IMR-90 (cell line): Measurements from ENCODE around the gene ANKRD30A. TPM values are rescaled to one million over a fixed set of nuclear protein-coding genes. Genes with fewer than 3 reads are reported as not detected.

Experiments used
- ATAC-seq: fragments of 200-7000 bp; cut with Tn5 transposase; 2 replicates; pipeline ENCODE4 v1.9.1; 2020; ENCODE audit warnings: low read depth, mild to moderate bottlenecking, moderate library complexity
- Bru-seq: library from RNA; stranded (reverse); fragments of 400-500 nt; gene quantifications from one replicate; lab custom pipeline; 2021; lab: Mats Ljungman, UMichigan
- BruChase-seq, 2 experiments: library from RNA; stranded (reverse); fragments of 400-500 nt; gene quantifications; one replicate each; lab custom pipeline; 2021; lab: Mats Ljungman, UMichigan
- BruUV-seq: library from RNA; stranded (reverse); fragments of 400-500 nt; replicated peaks from 2 replicates; lab custom pipeline; 2021; lab: Mats Ljungman, UMichigan
- CTCF ChIA-PET: fragments of 300-600 bp; formaldehyde crosslinking; extraction: SDS; loops from one replicate; lab custom pipeline; 2021; ENCODE audit warnings: antibody characterized with exemption; lab: Yijun Ruan, JAX
- POLR2A ChIA-PET: fragments of 300-600 bp; sonication (Branson Sonifier 250); formaldehyde crosslinking; loops from one replicate; lab custom pipeline; 2022; ENCODE audit warnings: antibody characterized with exemption; ENCODE audit not compliant: unreplicated experiment; lab: Charles Lee
- DNase-seq: peaks from one replicate; pipeline ENCODE4 v3.0.0; 2013
- H2AFZ ChIP-seq: replicated peaks from 2 replicates; pipeline ENCODE3; 2013; ENCODE audit warnings: low read length, mild to moderate bottlenecking; ENCODE audit not compliant: poor library complexity
- H2AK5ac ChIP-seq: 2 replicates; pipeline ENCODE4 v1.6.1; 2013; ENCODE audit warnings: low read depth, low read length, inconsistent platforms
- H2AK9ac ChIP-seq: replicated peaks from 2 replicates; pipeline ENCODE3; 2013; ENCODE audit warnings: mild to moderate bottlenecking, low read depth, low read length, moderate library complexity; ENCODE audit not compliant: poor library complexity
- H2BK120ac ChIP-seq: 2 replicates; pipeline ENCODE4 v1.6.1; 2013; ENCODE audit warnings: low read depth, low read length, inconsistent platforms
- H2BK15ac ChIP-seq: 3 replicates; pipeline ENCODE4 v1.6.1; 2013; ENCODE audit warnings: low read depth, low read length, inconsistent platforms
- H2BK20ac ChIP-seq: 2 replicates; pipeline ENCODE4 v1.6.1; 2013; ENCODE audit warnings: low read depth, mild to moderate bottlenecking, inconsistent platforms, low read length, moderate library complexity
- H2BK5ac ChIP-seq: 2 replicates; pipeline ENCODE4 v1.6.1; 2013; ENCODE audit warnings: mild to moderate bottlenecking, low read depth, low read length, inconsistent platforms; ENCODE audit not compliant: poor library complexity, severe bottlenecking
- H3K14ac ChIP-seq: replicated peaks from 2 replicates; pipeline ENCODE4 v1.6.1; 2013; ENCODE audit warnings: low read depth, low read length, inconsistent platforms
- H3K18ac ChIP-seq: 2 replicates; pipeline ENCODE4 v1.6.1; 2013; ENCODE audit warnings: low read depth, low read length, control low read depth
- H3K23ac ChIP-seq: 2 replicates; pipeline ENCODE4 v1.6.1; 2013; ENCODE audit warnings: low read depth, low read length, inconsistent platforms
- H3K27ac ChIP-seq: 2 replicates; pipeline ENCODE4 v1.5.1; 2013; ENCODE audit warnings: mild to moderate bottlenecking, control low read depth, low read length; ENCODE audit not compliant: insufficient read depth
- H3K27me3 ChIP-seq: 2 replicates; pipeline ENCODE4 v1.6.1; 2013; ENCODE audit warnings: low read length; ENCODE audit not compliant: control insufficient read depth, insufficient read depth
- H3K36me3 ChIP-seq: 2 replicates; pipeline ENCODE4 v1.6.1; 2013; ENCODE audit warnings: low read length, mixed read lengths; ENCODE audit not compliant: control insufficient read depth, insufficient read depth
- H3K4ac ChIP-seq: 2 replicates; pipeline ENCODE4 v1.6.1; 2013; ENCODE audit warnings: low read depth, low read length, inconsistent platforms
- H3K4me1 ChIP-seq: 2 replicates; pipeline ENCODE4 v1.6.1; 2013; ENCODE audit warnings: low read length, mixed read lengths; ENCODE audit not compliant: control insufficient read depth, insufficient read depth
- H3K4me2 ChIP-seq: 2 replicates; pipeline ENCODE4 v1.6.1; 2013; ENCODE audit warnings: low read depth, mild to moderate bottlenecking, control low read depth, low read length, moderate library complexity
- H3K4me3 ChIP-seq: 2 replicates; pipeline ENCODE4 v1.5.1; 2013; ENCODE audit warnings: low read depth, mild to moderate bottlenecking, control low read depth, low read length, moderate library complexity; ENCODE audit not compliant: insufficient read depth
- H3K56ac ChIP-seq: 2 replicates; pipeline ENCODE4 v1.6.1; 2013; ENCODE audit warnings: low read length, inconsistent platforms; ENCODE audit not compliant: insufficient read depth; ENCODE audit errors: extremely low read depth
- H3K79me1 ChIP-seq, 2 experiments: 2 replicates each; pipeline ENCODE4 v1.6.1; 2013; ENCODE audit warnings: low read length in 2 of 2, inconsistent platforms in 1 of 2, low read depth in 1 of 2
- H3K9ac ChIP-seq: 2 replicates; pipeline ENCODE4 v1.6.1; 2013; ENCODE audit warnings: low read depth, low read length, control low read depth
- H3K9me1 ChIP-seq: 2 replicates; pipeline ENCODE4 v1.6.1; 2013; ENCODE audit warnings: low read length, inconsistent platforms; ENCODE audit not compliant: insufficient read depth
- H3K9me3 ChIP-seq: 2 replicates; pipeline ENCODE4 v1.6.1; 2013; ENCODE audit warnings: low read length; ENCODE audit not compliant: control insufficient read depth, insufficient read depth
- H4K20me1 ChIP-seq: 2 replicates; pipeline ENCODE4 v1.6.1; 2013; ENCODE audit warnings: low read length, inconsistent platforms; ENCODE audit not compliant: insufficient read depth
- H4K5ac ChIP-seq: 2 replicates; pipeline ENCODE4 v1.6.1; 2013; ENCODE audit warnings: mild to moderate bottlenecking, low read depth, low read length, control low read depth
- H4K8ac ChIP-seq, 2 experiments: 2 replicates each; pipeline ENCODE4 v1.6.1; 2013; ENCODE audit warnings: low read depth in 2 of 2, low read length in 2 of 2, control low read depth in 1 of 2, inconsistent platforms in 1 of 2
- H4K91ac ChIP-seq: 2 replicates; pipeline ENCODE4 v1.6.1; 2013; ENCODE audit warnings: low read depth, low read length, inconsistent platforms; ENCODE audit not compliant: insufficient read depth
- CEBPB ChIP-seq: IDR thresholded peaks from 2 replicates; pipeline ENCODE4 v1.6.1; 2012; ENCODE audit warnings: low read depth, low read length, improper control_type of control experiment
- MAZ ChIP-seq: IDR thresholded peaks from 2 replicates; pipeline ENCODE4 v1.6.1; 2012; ENCODE audit warnings: low read depth, mild to moderate bottlenecking, low read length, improper control_type of control experiment, moderate library complexity, borderline replicate concordance
- POLR2A ChIP-seq: IDR thresholded peaks from 2 replicates; pipeline ENCODE4 v1.6.1; 2012; ENCODE audit warnings: mild to moderate bottlenecking, low read depth, low read length
- RAD21 ChIP-seq: IDR thresholded peaks from 2 replicates; pipeline ENCODE4 v1.6.1; 2012; ENCODE audit warnings: low read length, improper control_type of control experiment
- SMC3 ChIP-seq: fragments of 150-350 bp; IDR thresholded peaks from 2 replicates; pipeline ENCODE4 v1.6.1; 2016; ENCODE audit warnings: low read depth, mild to moderate bottlenecking, antibody characterized with exemption, low read length, moderate library complexity
- WGBS, 2 experiments: methylation state at CpG; one replicate each; pipeline versions ENCODE4 v1.1.5 to v1.1.7; 2013; ENCODE audit warnings: missing lambda C conversion rate in 2 of 2; ENCODE audit not compliant: insufficient read length in 1 of 2; ENCODE audit errors: extremely low coverage in 2 of 2; 5-methylcytosine and 5-hydroxymethylcytosine counted together
- dilution Hi-C: fragments of 300-500 bp; cut with HindIII; formaldehyde crosslinking; loops from one replicate; pipeline ENCODE4 v1.14.3; 2018; ENCODE audit warnings: low sequenced_read_pairs; ENCODE audit not compliant: unreplicated experiment
- in situ Hi-C: fragments of 300-500 bp; cut with MboI; formaldehyde crosslinking; loops from 3 replicates; pipeline ENCODE4 v1.14.3; 2019; ENCODE audit warnings: low sequenced_read_pairs, inconsistent platforms, mixed read lengths
- intact Hi-C: fragments of 100-400 bp; cut with micrococcal nuclease; formaldehyde crosslinking; loops from 2 replicates; pipeline ENCODE4 v1.10.0; 2022
- long read RNA-seq: library from polyadenylated mRNA; unstranded; transcript quantifications from one replicate; pipeline ENCODE4 v2.0.0, GENCODE V29; 2021; ENCODE audit not compliant: unreplicated experiment
- polyA plus RNA-seq, 3 experiments: library from polyadenylated mRNA; depleted of rRNA; stranded (reverse); fragments of >200 nt; gene quantifications; 2 replicates each; pipeline ENCODE4 v1.2.3, GENCODE V29; 2012; ENCODE audit warnings: low replicate concordance in 1 of 3
- total RNA-seq: library from RNA; depleted of rRNA; stranded (reverse); fragments of >200 nt; gene quantifications from 2 replicates; pipeline ENCODE4 v1.2.3, GENCODE V29; 2012; rRNA removed
- TF ChIP-seq, protein P1 (sequence below): fragments of 150-350 bp; IDR thresholded peaks from 2 replicates; pipeline ENCODE4 v1.6.1; 2017; ENCODE audit warnings: mild to moderate bottlenecking, antibody characterized with exemption, low read length, low read depth
- TF ChIP-seq, protein P2 (sequence below): conservative IDR thresholded peaks from 2 replicates; pipeline ENCODE4 v1.5.1; 2012; ENCODE audit warnings: mild to moderate bottlenecking, low read depth, low read length, improper control_type of control experiment
- TF ChIP-seq, protein P3 (sequence below): fragments of 150-350 bp; IDR thresholded peaks from 2 replicates; pipeline ENCODE4 v1.6.1; 2016; ENCODE audit warnings: low read depth, mild to moderate bottlenecking, low read length, moderate library complexity, borderline replicate concordance

The ANKRD30A gene, protein sequence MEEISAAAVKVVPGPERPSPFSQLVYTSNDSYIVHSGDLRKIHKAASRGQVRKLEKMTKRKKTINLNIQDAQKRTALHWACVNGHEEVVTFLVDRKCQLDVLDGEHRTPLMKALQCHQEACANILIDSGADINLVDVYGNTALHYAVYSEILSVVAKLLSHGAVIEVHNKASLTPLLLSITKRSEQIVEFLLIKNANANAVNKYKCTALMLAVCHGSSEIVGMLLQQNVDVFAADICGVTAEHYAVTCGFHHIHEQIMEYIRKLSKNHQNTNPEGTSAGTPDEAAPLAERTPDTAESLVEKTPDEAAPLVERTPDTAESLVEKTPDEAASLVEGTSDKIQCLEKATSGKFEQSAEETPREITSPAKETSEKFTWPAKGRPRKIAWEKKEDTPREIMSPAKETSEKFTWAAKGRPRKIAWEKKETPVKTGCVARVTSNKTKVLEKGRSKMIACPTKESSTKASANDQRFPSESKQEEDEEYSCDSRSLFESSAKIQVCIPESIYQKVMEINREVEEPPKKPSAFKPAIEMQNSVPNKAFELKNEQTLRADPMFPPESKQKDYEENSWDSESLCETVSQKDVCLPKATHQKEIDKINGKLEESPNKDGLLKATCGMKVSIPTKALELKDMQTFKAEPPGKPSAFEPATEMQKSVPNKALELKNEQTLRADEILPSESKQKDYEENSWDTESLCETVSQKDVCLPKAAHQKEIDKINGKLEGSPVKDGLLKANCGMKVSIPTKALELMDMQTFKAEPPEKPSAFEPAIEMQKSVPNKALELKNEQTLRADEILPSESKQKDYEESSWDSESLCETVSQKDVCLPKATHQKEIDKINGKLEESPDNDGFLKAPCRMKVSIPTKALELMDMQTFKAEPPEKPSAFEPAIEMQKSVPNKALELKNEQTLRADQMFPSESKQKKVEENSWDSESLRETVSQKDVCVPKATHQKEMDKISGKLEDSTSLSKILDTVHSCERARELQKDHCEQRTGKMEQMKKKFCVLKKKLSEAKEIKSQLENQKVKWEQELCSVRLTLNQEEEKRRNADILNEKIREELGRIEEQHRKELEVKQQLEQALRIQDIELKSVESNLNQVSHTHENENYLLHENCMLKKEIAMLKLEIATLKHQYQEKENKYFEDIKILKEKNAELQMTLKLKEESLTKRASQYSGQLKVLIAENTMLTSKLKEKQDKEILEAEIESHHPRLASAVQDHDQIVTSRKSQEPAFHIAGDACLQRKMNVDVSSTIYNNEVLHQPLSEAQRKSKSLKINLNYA (N-terminal part only)
- total RNA-seq (not detected in 2 replicates), polyA plus RNA-seq (2012; rRNA removed) (not detected in 2 replicates), Bru-seq, nascent RNA (not detected), BruChase-seq, experiment 1, labeled RNA remaining after a 6-hour chase (not detected), BruChase-seq, experiment 2, labeled RNA remaining after a 2-hour chase (not detected)
- not detected in 2 replicates for polyA plus RNA-seq (2012; cell fraction: cytosol; rRNA removed)
- not detected in 2 replicates for polyA plus RNA-seq (2012; cell fraction: nucleus; rRNA removed; ENCODE audit: low replicate concordance)
- long read RNA-seq = 0 reads

DNA sequence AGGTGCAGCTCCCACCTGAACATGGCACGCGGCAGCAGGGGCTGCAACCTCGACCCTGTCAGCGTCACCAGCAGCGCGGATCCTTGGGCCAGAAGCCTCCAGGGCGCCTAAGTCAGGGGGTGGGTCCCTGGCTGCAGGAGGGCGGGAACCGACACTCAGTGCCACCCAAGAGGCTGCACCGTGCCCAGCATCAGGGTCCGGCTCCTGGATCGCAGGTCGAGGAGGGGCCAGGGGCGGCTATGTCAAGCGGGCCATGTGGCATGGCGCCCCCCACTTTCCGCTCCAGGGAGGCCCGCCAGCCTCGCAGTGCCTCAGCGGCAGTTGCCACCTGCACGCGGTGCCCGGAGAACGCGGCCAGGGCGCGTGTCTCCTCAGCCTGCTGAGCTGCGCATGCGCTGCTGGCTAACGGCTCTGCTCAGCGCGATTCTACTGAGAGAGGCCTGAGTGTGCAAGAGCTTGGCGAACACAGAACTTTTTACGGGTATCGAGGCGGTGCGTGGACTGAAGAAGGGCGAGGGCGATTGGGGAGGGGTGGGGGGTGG is at the start of gene ANKRD30A:
TSS of gene ANKRD30A (plus strand) at position 408 of the 542 bp plus-strand sequence. CDS start 190 bp downstream, outside the sequence.
- Histone ChIP-seq H3K4me1 (no peaks in the 10 kb centered on the region), H3K18ac (no peak within 1 kb of the TSS), H3K79me1 (no peaks in the 10 kb centered on the region), H3K4ac (no peak within 1 kb of the TSS), H3K4me2 (no peak within 1 kb of the TSS), H3K14ac (no peak within 1 kb of the TSS), H3K27me3 (no peaks in the 10 kb centered on the region), H2BK15ac (no peak within 1 kb of the TSS), H3K9ac (no peak within 1 kb of the TSS), H3K9me3 (peaks cover 13% of the 10 kb centered on the region; the same call in 1 of the 2 replicates), H3K4me3 (no peak within 1 kb of the TSS), H4K5ac (no peak within 1 kb of the TSS), H3K9me1 (no peaks in the 10 kb centered on the region), H2AFZ (no peak within 1 kb of the TSS), H2AK5ac (no peak within 1 kb of the TSS), H3K27ac (no peak within 1 kb of the TSS), H2BK5ac (no peak within 1 kb of the TSS), H4K8ac (no peak within 1 kb of the TSS), H3K23ac (no peak within 1 kb of the TSS), H4K91ac (no peak within 1 kb of the TSS), H2BK120ac (no peak within 1 kb of the TSS), H3K56ac (no peak within 1 kb of the TSS), H2AK9ac (no peak within 1 kb of the TSS), H3K36me3 (no peaks in the 10 kb centered on the region), H2BK20ac (no peak within 1 kb of the TSS), H4K20me1 (no peaks in the 10 kb centered on the region)
- 83% methylated on average over 28 of the region's 39 CpGs; no CpG with 5 or more reads in 1 of the 2 experiments for WGBS, 2 experiments
- ATAC-seq (no peak), DNase-seq (no peak)
- in situ Hi-C loops = no loop called here
- POLR2A ChIA-PET = no interaction called here
- CTCF ChIA-PET = no interaction called here
- dilution Hi-C loops = no loop called here
- TF ChIP-seq SMC3 (no peak), POLR2A (no peak), MAZ (no peak), RAD21 (no peak), CEBPB (no peak)
- TF ChIP-seq, protein P1, sequence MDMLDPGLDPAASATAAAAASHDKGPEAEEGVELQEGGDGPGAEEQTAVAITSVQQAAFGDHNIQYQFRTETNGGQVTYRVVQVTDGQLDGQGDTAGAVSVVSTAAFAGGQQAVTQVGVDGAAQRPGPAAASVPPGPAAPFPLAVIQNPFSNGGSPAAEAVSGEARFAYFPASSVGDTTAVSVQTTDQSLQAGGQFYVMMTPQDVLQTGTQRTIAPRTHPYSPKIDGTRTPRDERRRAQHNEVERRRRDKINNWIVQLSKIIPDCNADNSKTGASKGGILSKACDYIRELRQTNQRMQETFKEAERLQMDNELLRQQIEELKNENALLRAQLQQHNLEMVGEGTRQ = no peak
- TF ChIP-seq, protein P2, sequence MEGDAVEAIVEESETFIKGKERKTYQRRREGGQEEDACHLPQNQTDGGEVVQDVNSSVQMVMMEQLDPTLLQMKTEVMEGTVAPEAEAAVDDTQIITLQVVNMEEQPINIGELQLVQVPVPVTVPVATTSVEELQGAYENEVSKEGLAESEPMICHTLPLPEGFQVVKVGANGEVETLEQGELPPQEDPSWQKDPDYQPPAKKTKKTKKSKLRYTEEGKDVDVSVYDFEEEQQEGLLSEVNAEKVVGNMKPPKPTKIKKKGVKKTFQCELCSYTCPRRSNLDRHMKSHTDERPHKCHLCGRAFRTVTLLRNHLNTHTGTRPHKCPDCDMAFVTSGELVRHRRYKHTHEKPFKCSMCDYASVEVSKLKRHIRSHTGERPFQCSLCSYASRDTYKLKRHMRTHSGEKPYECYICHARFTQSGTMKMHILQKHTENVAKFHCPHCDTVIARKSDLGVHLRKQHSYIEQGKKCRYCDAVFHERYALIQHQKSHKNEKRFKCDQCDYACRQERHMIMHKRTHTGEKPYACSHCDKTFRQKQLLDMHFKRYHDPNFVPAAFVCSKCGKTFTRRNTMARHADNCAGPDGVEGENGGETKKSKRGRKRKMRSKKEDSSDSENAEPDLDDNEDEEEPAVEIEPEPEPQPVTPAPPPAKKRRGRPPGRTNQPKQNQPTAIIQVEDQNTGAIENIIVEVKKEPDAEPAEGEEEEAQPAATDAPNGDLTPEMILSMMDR = no peak
- TF ChIP-seq, protein P3, sequence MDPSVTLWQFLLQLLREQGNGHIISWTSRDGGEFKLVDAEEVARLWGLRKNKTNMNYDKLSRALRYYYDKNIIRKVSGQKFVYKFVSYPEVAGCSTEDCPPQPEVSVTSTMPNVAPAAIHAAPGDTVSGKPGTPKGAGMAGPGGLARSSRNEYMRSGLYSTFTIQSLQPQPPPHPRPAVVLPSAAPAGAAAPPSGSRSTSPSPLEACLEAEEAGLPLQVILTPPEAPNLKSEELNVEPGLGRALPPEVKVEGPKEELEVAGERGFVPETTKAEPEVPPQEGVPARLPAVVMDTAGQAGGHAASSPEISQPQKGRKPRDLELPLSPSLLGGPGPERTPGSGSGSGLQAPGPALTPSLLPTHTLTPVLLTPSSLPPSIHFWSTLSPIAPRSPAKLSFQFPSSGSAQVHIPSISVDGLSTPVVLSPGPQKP = no peak
- intact Hi-C loops = no loop called here
- BruUV-seq = no TSS peak
